HG02571 (cell line): ENCODE measurements around the gene ZNRF3.
"Not testable (repeated sequence)": the region's sequence is repeated elsewhere in the genome, so short reads cannot be mapped to it uniquely, and the experiment has no call there.

Source experiments
- ATAC-seq: cut with Tn5 transposase; IDR thresholded peaks from one replicate; pipeline ENCODE4 v1.9.1; 2021; ENCODE audit warnings: mild to moderate bottlenecking, moderate library complexity; ENCODE audit not compliant: unreplicated experiment

Gene ZNRF3

DNA sequence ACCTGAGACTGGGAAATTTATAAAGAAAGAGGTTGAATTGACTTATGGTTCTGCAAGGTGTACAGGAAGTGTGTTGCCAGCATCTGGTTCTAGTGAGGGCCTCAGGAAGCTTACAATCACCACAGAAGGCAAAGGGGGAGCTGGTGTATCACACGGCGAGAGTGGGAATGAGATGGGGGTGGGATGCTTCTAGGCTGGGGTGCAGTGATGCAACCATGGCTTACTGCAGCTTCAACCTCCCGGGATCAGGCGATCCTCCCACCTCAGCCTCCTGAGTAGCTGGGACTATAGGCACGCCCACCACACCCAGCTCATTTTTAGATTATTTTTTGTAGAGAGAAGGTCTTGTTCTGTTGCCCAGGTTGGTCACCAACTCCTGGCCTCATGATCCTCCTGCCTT, 117.3 kb downstream of the ZNRF3 start:
- ATAC-seq: no peak

DNA sequence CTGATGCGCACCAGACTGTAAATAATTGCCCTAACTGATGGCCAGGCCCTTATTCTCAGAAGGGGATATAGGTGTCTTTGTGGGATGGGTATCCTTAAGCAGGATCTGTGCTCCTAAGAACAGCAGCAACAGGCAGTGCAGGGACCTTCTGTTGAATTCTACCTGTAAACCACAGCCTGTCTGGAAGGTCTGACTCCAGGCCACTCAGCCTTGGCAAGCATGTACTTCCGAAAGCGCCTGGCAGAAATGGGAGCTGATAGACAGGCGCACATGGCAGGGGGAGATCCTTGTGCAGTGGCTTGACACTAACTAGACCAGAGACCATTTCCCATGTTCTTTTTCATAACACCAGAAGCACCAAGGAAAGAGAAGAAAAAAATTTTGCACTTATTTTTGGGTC, 119.2 kb downstream of the ZNRF3 start:
- no peak for ATAC-seq

DNA sequence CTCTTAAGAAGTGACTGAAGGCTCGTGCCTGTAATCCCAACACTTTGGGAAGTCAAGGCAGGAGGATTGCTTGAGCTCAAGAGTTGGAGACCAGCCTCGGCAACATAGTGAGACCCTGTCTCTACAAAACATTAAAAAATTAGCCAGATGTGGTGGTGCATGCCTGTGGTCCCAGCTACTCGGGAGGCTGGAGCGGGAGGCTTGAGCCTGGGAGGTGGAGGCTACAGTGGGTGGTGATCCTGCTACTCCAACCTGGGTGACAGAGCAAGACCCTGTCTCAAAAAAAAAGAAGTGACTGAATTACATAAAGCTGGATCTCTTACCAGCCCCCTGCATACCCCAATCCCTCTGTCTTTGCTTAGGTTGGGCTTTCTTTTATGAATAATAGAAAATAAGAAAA, 120.2 kb downstream of the ZNRF3 start:
- no peak for ATAC-seq

DNA sequence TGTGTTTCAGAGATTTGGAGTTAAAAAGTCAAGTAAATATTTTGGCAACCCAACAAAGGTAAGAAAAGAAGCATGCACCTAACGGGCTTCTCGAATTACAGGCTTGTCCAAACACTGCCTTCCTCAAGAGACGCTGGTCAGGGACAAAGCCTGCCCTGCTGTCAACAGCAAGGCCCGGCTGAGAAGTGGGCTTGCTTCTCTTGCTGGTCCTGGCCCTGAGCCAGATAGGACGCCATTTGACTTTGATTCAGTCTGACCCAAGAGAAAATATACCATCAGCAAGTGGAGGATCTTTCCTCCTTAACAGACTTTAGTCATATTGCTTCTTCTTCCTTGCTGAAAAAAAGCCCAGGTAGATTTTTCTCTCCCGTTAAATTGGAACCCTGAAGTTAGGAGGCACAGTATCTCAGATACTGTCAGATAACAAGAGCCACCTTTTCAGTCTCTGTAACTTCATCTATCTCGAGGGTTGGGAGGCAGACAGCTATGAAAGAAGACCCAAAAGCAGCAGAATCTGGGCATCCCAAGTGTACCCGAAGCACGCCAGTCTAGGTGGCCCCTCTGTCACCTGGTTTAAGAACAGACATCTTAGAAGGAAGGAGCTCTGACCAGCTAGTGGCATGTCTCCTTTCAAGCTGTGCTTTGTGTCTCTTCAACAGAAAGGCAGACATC, 120.7 kb downstream of the ZNRF3 start:
- no peak for ATAC-seq

DNA sequence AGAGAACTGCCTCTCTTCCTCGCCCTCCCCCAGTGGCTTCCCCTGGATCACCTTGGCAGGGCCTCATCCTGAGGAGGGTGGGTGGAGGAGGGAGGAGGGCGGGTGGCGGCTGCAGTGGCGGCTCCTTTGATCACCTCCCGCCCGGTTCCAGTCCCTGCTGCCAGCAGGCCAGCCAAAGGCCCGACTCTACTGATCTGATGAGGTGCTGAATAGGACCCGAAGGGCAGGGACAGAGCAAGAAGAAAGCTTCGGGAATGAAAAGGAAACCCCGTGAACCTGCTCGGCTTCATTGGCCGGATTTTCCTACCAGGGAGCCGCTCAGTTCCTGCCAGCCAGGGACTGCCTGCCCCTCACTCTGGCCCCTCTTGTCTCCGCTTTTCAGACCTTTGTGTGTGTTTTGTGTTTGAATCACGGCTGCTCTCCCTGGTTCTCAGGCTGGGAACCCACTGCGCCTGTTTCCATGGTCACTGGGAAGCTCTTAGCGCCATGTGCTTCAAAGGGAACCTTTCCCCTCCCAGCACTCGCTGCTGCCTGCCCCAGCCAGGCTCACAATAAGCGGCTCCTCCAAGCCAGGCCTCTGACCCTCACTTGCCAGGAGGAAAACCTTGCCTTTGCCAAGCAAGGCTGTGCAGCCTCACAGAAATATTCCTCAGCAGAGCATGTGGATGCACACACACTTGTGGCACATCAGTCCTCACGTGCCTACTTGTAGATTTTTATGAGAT, 121.4 kb downstream of the ZNRF3 start:
- ATAC-seq: no peak

DNA sequence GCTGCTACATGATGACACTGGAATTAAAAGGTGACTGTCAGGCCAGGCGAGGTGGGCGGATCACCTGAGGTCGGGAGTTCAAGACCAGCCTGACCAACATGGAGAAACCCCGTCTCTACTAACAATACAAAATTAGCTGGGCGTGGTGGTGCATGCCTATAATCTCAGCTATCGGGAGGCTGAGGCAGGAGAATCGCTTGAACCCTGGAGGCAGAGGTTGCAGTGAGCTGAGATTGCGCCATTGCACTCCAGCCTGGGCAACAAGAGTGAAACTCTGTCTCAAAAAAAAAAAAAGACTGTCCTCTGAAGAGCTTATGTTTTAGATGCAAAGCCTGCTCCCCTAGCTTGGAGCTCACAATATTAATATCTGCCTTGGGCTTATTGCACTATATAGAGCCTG, 122.4 kb downstream of the ZNRF3 start:
- not testable (repeated sequence) for ATAC-seq

DNA sequence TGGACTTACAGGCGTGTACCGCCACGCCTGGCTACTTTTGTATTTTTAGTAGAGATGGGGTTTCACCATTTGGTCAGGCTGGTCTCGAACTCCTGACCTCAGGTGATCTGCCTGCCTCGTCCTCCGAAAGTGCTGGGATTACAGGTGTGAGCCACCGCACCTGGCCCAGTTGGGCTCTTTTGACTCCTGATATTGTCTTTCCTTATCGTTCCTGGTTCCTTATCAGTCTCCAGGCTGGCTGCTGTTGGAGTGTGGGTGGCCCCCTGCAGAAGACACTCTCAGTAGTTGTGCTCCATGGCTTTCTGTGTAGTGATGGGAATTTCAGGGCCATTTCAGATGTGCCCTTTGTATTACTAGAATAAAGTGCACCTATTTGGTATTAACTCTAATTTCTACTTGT, 123.0 kb downstream of the ZNRF3 start:
- no peak for ATAC-seq

DNA sequence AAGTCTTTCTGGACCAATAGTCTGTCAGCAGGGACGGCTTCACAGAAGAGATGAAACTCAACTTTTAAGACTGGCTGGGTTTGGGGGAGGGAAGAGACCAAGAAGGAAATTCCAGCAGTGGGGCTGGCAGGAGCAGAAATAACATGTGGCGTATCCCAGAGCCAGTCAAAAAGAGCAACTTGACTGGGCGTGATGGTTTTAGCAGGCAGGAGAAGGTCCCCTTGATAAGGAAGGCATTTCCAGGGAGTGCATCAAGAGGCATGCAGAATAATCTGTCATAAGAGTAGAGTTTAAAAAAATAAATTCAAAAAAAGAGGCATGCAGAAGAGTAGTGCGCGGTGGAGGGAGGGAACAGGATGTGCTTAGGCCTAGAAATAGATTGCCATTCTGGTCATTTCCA, 125.8 kb downstream of the ZNRF3 start:
- no peak for ATAC-seq

DNA sequence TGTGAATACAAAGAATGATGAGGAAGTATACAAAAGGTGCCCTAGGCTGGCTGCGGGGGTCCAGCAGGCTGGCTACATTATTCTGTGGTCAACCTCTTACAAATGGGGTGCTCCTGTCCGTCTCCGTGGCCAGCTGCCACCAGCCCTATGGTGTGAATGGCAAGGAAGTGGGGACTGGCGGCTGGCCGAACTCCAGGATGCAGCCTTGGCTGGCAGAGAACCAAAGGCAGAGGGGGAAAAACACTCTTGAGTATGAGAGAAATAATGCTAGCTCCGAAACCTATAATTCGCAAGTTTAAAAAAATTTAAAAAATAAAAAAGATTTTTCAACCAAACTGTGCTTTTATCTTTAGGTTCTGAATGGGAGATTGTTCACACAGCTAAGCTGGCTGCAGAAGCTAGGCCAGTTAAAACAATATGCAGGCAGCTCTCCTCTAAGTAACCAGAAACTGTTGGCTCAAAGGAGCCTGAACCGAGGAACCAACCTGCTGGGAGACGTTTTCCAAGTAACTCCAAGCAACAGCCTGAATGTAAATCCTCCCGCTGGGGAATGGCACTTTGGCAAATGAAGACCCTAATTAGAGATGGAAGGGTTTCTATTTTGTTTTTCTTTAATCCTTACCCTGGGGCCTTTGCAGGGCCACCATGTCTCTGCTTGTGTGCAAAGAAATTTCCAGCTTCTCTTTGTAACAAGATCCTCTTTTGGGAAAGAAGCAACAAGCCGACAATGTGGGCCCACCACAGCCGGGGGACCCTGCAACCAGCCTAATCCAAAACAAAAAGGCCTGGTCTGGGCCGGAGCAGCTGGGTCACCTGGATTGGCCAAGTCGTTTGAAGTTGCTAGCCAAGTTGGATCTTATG, 128.1 kb downstream of the ZNRF3 start:
- ATAC-seq: no peak

DNA sequence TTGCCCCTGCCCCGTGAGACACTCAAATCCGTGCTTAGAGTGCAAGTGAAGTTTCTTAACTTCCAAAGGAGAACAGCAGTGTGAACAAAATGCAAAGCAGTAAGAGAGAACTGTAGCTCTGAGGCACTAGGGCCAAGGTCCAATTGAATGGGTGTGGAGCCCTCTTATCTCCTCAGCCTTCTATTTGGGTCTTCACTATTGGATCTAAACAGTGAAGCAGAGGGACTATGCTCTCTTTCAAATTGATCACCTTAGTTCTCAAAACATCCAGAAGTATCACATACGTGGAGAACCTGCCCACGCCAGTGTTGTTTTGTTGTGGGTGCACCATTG, 128.7 kb downstream of the ZNRF3 start:
- ATAC-seq: no peak

DNA sequence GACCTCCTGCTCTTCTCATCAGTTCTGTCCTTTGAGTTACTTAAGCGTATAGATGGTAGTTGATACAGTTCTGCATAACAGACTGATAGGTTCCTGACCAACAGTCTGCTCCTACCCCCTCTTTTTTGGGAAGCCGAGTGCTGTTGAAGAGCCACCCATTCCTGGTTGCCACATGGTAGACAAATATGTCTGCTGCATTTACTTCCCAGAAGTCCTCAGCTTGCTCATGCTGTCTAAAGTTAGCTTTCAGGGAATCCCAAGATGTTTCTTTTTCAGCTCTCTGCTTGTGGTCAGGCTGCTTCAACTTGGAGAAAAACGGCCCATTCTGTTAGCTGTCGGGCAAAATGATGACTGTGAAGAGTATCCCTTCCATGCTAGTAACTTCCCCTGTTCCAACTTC, 129.6 kb downstream of the ZNRF3 start:
- no peak for ATAC-seq

DNA sequence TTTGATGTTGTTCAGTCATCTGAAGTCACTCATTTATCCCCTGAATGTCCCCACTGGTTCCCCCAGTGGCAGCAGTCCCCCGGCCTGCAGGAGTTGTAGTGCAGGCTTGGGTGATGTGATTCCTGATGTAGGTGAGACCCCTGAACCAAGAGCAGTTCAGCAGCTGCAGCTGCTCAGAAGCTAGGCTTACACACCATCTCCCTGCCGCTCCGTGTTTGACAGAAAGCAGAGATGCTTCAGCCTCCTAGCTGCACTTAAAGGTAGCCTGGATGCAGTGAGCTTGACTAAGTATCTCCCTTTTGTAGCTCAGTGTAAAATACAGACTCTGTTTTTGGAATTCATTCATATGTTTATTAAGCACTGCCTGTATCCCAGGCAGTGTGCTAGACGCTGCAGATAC, 130.9 kb downstream of the ZNRF3 start:
- ATAC-seq: no peak

DNA sequence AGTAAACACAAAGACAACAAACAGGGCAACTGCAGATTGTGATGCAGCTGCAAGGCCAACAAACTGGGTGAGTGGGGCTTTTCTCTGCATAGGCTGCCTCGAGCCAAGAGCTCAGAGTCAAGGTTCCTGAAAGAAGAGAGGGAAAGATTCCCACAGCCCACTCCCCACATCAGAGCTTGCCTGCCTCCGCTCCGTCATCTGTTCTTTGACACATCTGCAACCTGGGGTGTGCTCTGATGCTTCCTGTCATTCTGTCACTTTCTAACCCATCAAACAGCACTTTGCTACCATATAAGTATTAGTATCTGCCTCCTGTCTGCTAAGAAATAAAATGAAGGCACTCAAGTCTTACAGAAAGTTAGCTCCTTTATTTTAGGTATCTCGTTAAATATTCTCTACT, 131.4 kb downstream of the ZNRF3 start:
- ATAC-seq: no peak

DNA sequence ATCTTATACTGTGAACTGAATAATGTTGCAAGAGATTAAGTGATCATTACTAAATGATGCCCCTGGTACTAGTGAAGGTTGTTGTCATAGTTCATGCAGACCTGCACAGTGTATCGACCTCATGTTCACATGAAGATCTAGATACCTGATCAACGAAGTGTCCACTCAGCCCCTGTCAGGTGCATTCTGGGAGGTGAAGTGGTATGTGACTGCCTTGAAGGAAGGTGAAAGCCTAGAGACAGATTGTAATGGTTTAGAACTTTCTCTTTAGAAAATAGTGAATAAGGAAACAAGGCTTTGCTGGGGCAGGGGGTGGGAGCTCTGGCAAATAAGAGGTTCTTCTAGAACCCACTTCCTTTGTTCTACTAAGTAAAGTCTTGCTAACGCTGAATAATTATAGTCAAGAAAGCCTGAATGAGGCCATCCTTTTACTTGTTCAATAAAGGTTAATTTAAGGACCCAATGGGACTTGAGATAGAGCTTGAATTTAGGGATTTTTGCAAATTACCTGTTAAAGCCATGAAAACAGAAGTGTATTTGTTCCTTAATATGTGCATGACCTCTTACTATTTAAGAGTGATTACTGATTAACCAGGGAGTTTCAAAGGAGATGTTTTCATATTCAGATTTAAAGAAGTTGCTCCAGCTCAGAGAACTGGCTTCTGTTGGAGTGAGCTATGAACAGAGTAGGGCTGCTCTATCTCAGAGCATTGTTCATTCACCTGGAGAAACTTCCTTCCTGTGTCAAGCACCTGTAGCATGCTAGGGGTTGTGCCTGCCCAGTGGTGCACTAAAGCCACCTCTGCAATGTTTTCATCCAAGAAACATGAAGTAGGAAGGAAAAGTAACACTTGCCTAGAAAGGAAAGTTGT, 132.9 kb downstream of the ZNRF3 start:
- ATAC-seq: no peak

DNA sequence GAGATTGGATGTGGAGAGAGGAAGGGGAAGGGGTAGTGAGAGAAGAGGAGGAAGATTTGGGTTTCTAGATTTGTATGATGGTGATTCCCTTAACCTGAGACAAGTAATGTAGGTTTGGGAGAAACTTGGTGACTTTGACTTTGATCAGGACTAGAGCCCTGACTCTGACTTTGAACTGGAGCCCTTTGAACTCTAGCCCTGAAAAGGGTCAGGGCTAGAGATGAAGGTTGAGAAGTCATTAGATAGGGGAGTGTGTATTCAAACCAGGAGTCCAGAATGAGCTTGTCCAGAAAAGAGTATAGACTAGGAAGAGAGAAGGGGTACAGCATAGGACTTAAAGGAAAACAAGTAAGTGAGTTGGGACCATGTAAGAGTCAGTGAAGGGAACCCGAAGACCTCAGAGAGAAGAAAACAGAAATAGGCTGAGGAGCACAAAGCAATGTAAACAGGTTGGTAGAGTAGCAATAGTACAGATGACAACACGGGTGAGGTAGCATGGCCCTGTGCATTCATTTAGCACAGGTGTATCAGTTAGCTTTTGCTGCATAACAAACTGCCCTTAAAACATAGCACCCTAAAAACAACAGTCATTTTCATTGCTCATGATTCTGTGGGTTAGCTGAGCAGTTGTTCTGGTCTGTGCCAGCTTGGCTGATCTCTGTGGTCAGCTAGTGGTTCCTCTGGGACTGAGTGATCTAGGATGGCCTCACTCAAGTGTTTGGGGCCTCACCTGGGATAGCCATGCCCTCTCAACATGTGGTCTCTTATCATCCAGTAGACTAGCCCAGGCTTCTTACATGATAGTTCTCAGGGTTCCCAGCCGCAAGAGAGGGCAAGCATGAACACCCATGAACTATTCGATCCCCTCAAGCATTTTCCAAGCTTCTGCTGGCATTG, 135.2 kb downstream of the ZNRF3 start:
- ATAC-seq: no peak

DNA sequence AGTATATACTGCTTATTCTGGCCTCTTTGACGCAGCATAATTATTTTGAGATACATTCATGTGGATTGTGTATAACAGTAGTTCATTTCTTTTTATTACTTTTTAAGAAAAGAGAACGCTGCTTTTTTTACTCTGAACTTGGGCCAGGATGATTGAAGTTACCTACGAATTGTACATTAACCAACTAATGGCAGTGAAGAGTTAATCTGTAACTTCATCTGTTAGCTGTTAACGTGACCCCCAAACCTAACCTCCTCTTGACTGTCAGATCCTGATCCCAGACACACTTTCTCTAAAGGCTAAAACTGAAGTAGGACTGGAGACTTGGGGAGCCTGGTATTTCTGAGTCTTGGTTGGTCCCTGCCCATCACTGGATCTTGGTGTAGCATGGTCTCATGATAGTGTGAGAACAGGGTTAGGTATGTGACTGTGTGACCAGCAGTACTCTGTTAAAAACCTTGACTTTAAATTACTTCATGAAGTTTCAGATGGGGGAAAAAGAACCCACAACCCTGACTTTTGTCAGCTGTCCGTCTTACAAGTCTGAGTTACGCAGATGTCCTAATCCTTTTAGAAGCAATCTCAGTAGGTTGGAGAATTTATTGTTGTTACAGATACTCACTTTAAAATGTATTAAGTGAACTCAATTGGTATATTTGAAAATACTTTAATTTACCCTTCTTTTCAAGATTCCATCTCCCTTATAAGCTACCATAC, 138.9 kb downstream of the ZNRF3 start:
- ATAC-seq: no peak

DNA sequence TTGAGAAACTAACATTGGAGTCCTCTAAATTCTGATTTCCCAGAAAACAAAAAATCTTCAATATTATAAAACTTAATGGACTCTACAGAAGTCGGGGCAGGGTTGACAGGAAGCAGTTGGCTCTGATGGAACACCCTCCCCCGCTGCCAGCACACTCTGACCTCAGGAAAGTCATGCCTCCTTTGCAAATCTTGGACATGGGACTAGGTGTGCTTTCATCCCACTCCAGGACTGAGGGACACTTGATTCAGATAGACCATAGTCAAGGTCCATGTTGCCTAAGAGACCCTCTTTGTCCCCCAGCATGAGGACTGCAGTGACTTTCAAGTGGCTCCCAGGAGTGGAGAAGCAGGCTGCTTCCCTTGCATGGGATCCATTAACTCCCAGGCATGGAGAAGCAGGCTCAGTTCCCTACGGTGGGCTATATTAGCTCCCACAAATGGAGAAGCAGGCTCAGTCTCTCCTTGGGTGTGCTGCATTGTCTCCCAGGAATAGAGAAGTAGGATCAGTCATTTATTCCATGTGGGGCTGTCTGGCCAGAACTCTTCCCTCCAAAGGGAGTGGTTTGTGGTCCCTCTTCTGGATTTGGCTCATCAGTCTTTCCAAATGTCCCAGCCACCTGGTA, 139.9 kb downstream of the ZNRF3 start:
- no peak for ATAC-seq

DNA sequence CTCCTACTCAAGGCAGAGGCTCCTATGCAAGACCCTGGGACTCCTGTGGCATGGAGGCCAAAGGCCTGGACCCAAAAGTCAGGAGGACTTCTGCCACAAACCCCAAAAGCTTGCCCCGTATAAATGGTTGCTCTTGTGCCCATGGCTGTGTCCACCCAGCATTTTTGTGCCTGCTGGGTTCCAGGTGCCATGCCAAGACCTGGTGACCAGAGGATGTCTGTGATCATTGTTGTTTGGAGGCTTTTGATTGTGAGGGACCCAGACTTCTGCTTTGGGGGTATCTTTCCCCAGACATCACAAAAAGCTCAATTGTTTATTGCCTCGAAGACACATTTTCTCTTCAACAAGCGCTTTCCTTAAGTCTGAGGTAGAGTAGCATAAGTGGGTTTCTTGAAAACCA, 143.2 kb downstream of the ZNRF3 start:
- ATAC-seq: no peak

DNA sequence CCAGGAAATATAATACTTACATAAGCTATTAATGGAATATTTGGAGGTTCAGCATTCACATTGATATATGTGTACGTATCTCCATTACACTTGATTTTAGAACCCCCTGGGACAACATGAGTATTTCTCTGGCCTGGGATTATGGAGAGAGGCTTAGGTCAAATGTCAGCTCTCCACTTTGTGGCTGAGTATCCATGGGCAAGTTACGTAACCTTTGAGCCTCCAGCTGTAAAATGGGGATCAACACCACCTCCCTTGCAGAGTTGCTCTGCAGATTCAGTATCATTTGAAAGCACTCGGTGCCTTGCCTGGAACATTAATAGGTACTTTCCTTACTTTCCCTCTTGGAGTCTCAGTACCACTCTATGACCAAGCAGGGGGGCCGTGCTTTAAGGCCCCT, 145.1 kb downstream of the ZNRF3 start:
- ATAC-seq: no peak
